Activated T-helper 2 cell treated with anti-CD3 and anti-CD28 coated beads, Interferon-gamma antibody, Interleukin-2, Interleukin-4, amounts not matched to agents 10 μg/mL and 5 μg/mL and 100 μg/mL, durations not matched to agents 14 hours and 24 hours and 36 hours (primary cell): ENCODE results near the gene AHNAK2. TPM values are rescaled to one million over a fixed set of nuclear protein-coding genes. Genes with fewer than 3 reads are reported as not detected.

ENCODE experiments used
- DNase-seq: peaks from one replicate; pipeline ENCODE4 v3.0.0; 2021; ENCODE audit warnings: low spot score
- H3K27ac Mint-ChIP-seq: one replicate; pipeline ENCODE4 v1.8.0; 2021; ENCODE audit warnings: mixed read lengths
- H3K27me3 Mint-ChIP-seq: one replicate; pipeline ENCODE4 v1.8.0; 2021; ENCODE audit warnings: low read depth, mixed read lengths
- H3K36me3 Mint-ChIP-seq: one replicate; pipeline ENCODE4 v1.8.0; 2021; ENCODE audit warnings: low read depth, mixed read lengths
- H3K4me1 Mint-ChIP-seq: one replicate; pipeline ENCODE4 v1.8.0; 2021; ENCODE audit warnings: low read depth, mixed read lengths
- H3K4me3 Mint-ChIP-seq: one replicate; pipeline ENCODE4 v1.8.0; 2021; ENCODE audit warnings: low read depth, mild to moderate bottlenecking, moderate library complexity, mixed read lengths
- H3K9me3 Mint-ChIP-seq: one replicate; pipeline ENCODE4 v1.8.0; 2021; ENCODE audit warnings: mixed read lengths
- intact Hi-C: fragments of 100-400 bp; cut with micrococcal nuclease; formaldehyde crosslinking; loops from one replicate; pipeline ENCODE4 v1.15.1; 2023
- total RNA-seq: library from RNA; stranded (reverse); gene quantifications from 2 replicates; pipeline ENCODE4 v1.2.3, GENCODE V29; 2022

The AHNAK2 gene
- total RNA-seq, 1 donor from 2014 or later = 0.02 TPM

GRCh38 chr14:104929268-104930230, 48.6 kb downstream of the AHNAK2 start:
- Mint-ChIP-seq H3K27me3 (peaks cover 3% of the 10 kb centered on the region), H3K27ac (no peak overlapping the region), H3K4me3 (no peak overlapping the region), H3K36me3 (no peaks in the 10 kb centered on the region), H3K4me1 (peaks cover under 1% of the 10 kb centered on the region), H3K9me3 (no peaks in the 10 kb centered on the region)
- DNase-seq = no peak
- intact Hi-C loops = no loop called here

GRCh38 chr14:104928391-104929133, 49.6 kb downstream of the AHNAK2 start:
- Mint-ChIP-seq H3K36me3 (no peaks in the 10 kb centered on the region), H3K27ac (no peak overlapping the region), H3K27me3 (no peaks in the 10 kb centered on the region), H3K9me3 (peaks cover 3% of the 10 kb centered on the region), H3K4me1 (no peaks in the 10 kb centered on the region), H3K4me3 (no peak overlapping the region)
- no peak for DNase-seq
- intact Hi-C loops = no loop called here

- DNase-seq = no peak
- Mint-ChIP-seq H3K4me1 (no peaks in the 10 kb centered on the region), H3K27ac (no peak overlapping the region), H3K36me3 (no peaks in the 10 kb centered on the region), H3K4me3 (no peak overlapping the region), H3K27me3 (no peaks in the 10 kb centered on the region), H3K9me3 (peaks cover 3% of the 10 kb centered on the region)
- intact Hi-C loops = no loop called here
Measured at GRCh38 chr14:104927901-104928300, 50.3 kb downstream of the AHNAK2 start.

- peaks cover 3% of the 10 kb centered on the region for H3K9me3 Mint-ChIP-seq
- intact Hi-C loops = no loop called here
- DNase-seq = no peak
- no peaks in the 10 kb centered on the region for H3K27me3 Mint-ChIP-seq
- no peaks in the 10 kb centered on the region for H3K36me3 Mint-ChIP-seq
- H3K4me3 Mint-ChIP-seq = no peak overlapping the region
- no peak overlapping the region for H3K27ac Mint-ChIP-seq
- H3K4me1 Mint-ChIP-seq = no peaks in the 10 kb centered on the region
Measured at GRCh38 chr14:104927432-104927816, 50.8 kb downstream of the AHNAK2 start.

DNA sequence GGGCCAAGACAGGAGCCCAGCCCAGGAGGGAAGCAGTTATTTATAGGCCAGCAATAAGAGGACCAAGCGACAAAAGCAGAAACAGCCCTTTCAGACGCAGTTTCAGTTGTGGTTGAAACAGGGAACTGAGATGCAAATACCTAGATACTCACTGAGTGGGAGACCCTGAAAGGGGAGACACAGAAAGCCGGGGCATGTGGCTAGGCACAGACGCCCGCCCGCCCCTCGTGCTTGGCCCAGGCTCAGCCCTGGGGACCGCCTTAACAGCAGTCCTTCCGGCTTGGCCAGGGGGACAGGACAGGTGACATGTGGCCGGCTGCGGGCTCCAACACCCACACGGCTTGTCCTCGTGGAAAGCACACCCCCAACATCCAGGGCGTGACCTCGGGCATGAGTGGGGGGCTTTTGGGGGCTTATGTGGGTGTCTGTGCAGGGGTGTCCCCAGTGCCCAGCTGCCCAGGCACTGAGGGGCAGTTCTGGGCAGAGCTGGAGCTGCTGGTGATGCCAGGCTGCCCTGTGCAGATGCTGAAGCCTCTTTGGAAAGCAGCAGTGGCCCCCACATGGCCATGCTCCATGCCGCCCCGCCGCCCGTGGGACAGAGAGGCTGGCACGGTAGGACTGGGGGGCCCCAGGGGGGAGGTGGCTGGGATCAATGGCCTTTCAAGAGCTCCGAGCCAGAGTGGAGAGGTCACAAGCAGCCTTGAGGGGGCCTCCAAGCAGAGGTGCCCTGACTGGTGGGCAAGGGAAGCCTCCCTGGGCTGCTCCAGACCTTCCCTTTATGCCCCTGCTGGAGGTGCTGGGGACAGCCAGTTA, 51.3 kb downstream of the AHNAK2 start:
- no peak overlapping the region for H3K27ac Mint-ChIP-seq
- DNase-seq = no peak
- no peaks in the 10 kb centered on the region for H3K36me3 Mint-ChIP-seq
- peaks cover 3% of the 10 kb centered on the region for H3K9me3 Mint-ChIP-seq
- H3K4me1 Mint-ChIP-seq = no peaks in the 10 kb centered on the region
- no peak overlapping the region for H3K4me3 Mint-ChIP-seq
- H3K27me3 Mint-ChIP-seq = no peaks in the 10 kb centered on the region
- intact Hi-C loops = no loop called here

- Mint-ChIP-seq H3K9me3 (peaks cover 3% of the 10 kb centered on the region), H3K36me3 (no peaks in the 10 kb centered on the region), H3K4me3 (no peak overlapping the region), H3K27ac (no peak overlapping the region), H3K27me3 (peaks cover 5% of the 10 kb centered on the region), H3K4me1 (no peaks in the 10 kb centered on the region)
- intact Hi-C loops = no loop called here
- no peak for DNase-seq
Measured at GRCh38 chr14:104925855-104926609, 52.1 kb downstream of the AHNAK2 start.

GRCh38 chr14:104925214-104925854, 52.8 kb downstream of the AHNAK2 start:
- no peaks in the 10 kb centered on the region for H3K36me3 Mint-ChIP-seq
- intact Hi-C loops = no loop called here
- H3K27me3 Mint-ChIP-seq = peaks cover 5% of the 10 kb centered on the region
- H3K4me3 Mint-ChIP-seq = no peak overlapping the region
- no peaks in the 10 kb centered on the region for H3K4me1 Mint-ChIP-seq
- peaks cover 3% of the 10 kb centered on the region for H3K9me3 Mint-ChIP-seq
- DNase-seq = no peak
- no peak overlapping the region for H3K27ac Mint-ChIP-seq

GRCh38 chr14:104924421-104925213, 53.6 kb downstream of the AHNAK2 start, which contains the start of gene PLD4:
Gene PLD4, plus strand, starts transcription at chr14:104924879. Its CDS starts 2,262 bp downstream, at chr14:104927141.
- Mint-ChIP-seq H3K27ac (no peak within 1 kb of the TSS), H3K4me3 (no peak within 1 kb of the TSS), H3K9me3 (peaks cover 3% of the 10 kb centered on the region), H3K27me3 (peaks cover 8% of the 10 kb centered on the region), H3K36me3 (no peaks in the 10 kb centered on the region), H3K4me1 (no peaks in the 10 kb centered on the region)
- DNase-seq = no peak
- intact Hi-C loops = no loop called here

DNA sequence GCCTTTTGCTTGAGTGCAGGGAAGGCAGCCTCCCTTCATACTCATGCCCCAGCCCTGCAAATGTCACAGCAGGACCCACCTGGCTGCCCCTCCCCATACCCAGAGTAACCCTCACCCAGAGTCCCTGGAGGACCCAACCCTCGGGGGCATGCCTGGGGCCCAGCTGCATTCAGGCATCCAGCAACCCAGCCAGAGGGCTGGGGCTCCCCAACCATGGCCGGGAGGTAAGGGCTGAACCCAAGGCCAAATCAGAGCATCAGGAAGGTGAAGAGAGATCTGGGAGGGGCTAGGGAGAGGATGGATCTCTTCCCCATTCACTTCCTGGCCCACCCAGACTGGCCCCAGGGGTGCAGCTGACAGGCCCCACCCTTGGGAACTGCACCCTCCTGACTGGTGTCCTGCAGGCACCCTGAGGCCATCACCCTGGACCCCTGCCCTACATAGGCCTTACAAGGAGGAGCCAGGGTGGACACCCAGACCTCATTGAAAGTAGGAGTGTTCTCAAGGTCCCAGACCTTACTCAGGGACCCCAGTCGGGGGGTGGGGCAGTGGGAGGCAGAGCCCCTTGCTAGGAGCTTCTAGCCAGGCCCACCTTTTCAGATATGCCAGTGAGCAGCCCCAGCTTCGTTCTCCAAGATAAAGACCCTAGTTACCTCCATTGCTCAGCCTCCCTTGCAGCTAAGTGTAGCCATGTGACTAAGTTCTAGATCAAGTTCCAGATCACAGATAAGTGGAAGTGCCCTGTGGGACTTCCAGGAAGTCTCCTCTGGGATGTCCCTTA, 54.3 kb downstream of the AHNAK2 start:
- Mint-ChIP-seq H3K27ac (no peak overlapping the region), H3K9me3 (peaks cover 3% of the 10 kb centered on the region), H3K4me3 (no peak overlapping the region), H3K36me3 (no peaks in the 10 kb centered on the region), H3K4me1 (peaks cover 2% of the 10 kb centered on the region), H3K27me3 (peaks cover 11% of the 10 kb centered on the region)
- intact Hi-C loops = no loop called here
- DNase-seq = no peak

DNA sequence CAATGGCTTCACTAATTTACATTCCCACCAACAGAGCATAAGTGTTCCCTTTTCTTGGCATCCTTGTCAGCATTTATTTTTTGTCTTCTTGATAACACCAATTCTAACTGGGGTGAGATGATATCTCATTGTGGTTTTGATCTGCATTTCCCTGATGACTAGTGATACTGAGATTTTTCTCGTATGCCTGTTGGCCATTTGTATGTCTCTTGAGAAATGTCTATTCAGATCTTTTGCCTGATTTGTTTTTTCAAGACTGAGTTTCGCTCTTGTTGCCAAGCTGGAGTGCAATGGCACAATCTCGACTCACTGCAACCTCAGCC, 58.2 kb downstream of the AHNAK2 start:
- Mint-ChIP-seq H3K27me3 (peaks cover 27% of the 10 kb centered on the region), H3K4me3 (no peak overlapping the region), H3K36me3 (no peaks in the 10 kb centered on the region), H3K27ac (no peak overlapping the region), H3K9me3 (peaks cover 3% of the 10 kb centered on the region), H3K4me1 (peaks cover 2% of the 10 kb centered on the region)
- intact Hi-C loops = no loop called here
- DNase-seq = no peak
